GM23248 (cell line): ENCODE measurements around the gene DAB1.

Experiments used
- EZH2 ChIP-seq: fragments of 200-600 bp; sonication (generic); IDR thresholded peaks from 2 replicates; pipeline ENCODE4 v1.6.1; 2018; ENCODE audit warnings: antibody characterized with exemption, mild to moderate bottlenecking; ENCODE audit not compliant: insufficient read depth, poor library complexity, severe bottlenecking
- EZH2phosphoT487 ChIP-seq: fragments of 200-600 bp; sonication (generic); IDR thresholded peaks from 2 replicates; pipeline ENCODE4 v1.6.1; 2018; ENCODE audit warnings: antibody characterized with exemption, moderate library complexity, mild to moderate bottlenecking, low read depth; ENCODE audit not compliant: insufficient read depth

GRCh38 chr1:56964349-56965017 lies 459.4 kb downstream of the DAB1 start:
- TF ChIP-seq EZH2, result no peak
- no peak for TF ChIP-seq EZH2phosphoT487
